ENCODE results near the gene MAP6D1.

Gene MAP6D1

GRCh38 chr3:183824761-183825455, 469 bp downstream of the MAP6D1 start:
- in situ Hi-C loops (cut with MboI; ENCODE audit: low sequenced_read_pairs): no loop called here

GRCh38 chr3:183823963-183824362, 1.4 kb downstream of the MAP6D1 start:
- in situ Hi-C loops (cut with MboI; ENCODE audit: low sequenced_read_pairs): no loop called here

DNA sequence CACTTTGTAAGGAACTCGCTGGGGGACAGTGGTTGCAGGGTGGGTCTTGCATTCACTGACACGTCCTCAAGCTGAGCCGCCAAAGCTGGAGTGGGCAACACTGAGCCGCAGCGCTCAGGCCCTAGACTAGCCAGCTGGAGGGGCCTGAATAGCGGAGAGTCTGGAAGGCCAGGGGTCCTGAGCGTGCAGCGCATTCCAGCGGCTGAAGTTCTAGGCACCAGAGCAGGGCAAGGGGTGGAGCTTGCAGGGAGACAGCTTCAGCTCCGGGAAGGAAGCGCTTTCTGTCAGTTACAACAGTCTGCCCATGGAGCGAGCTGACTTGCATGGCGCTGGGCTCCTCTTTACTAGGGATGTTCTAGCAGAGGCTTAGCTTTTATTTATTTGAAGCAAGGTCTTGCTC, 2.7 kb downstream of the MAP6D1 start:
- in situ Hi-C loops (cut with MboI; ENCODE audit: low sequenced_read_pairs): no loop called here

DNA sequence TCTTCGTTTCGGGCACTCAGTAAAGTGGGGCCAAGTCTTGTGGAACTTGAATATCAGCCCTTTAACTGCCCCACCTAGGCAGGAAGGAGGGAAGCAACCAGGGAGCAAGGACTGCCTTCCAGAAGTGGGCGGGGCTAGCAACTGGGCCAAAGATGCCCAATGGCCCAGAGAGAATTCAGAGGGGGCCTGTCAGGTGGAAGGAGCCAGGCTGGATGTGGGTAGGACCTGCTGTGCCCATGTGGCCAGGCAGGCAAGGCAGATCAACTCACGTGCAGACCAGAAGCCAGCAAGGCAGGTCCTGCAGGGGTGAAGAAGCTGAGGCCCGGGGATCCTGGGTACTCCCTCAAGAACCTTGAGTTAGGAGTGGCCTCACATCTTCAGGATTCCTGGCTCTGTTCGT, 5.5 kb downstream of the MAP6D1 start:
- in situ Hi-C loops (cut with MboI; ENCODE audit: low sequenced_read_pairs): no loop called here

DNA sequence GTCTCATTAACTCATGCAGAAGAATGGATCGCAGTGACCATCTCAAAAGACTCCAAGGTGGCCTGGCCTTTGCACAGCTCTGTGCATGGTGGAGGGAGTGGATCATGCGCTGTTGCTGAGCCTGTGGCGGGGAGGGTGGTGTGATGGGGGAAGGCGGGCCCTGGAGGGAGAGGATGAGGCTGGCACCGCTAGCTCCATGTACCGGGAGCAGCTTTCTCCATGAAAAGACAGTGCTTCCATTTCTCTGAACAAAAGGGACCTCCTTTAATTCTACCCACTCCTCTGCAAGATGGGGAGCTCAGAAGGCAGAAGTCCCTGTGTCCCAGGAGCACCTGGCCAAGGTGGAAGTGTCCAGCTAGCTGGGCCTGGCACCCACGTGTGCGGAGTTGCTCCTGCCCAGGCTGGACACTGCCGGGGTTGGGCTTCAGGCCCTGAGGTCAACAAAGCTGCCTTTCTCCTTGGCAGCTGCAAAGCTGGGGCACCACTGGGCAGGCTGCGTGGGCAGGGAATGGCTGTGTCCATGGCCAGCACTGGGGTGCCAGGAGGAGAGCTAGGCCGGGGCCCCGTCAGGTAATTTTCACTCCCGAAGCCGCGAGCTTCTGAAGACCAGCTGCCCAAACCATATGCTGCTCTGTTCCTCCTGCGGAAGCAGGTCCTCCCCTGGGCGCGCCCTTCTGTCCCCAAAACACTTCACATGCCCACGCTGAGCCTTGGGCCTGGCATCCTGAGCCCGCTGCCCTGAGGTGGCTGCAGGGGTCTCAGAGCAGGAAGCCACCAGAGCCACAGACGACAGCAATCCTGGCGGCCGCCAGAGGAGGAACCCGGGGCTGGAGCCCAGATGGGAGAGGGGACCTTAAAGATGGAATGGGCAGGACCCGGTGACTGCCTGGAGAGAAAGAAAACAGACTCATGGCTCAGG, 6.4 kb downstream of the MAP6D1 start:
- in situ Hi-C loops (cut with MboI; ENCODE audit: low sequenced_read_pairs): no loop called here

- in situ Hi-C loops (cut with MboI; ENCODE audit: low sequenced_read_pairs): no loop called here
Measured at GRCh38 chr3:183818041-183818620, 7.2 kb downstream of the MAP6D1 start.

- in situ Hi-C loops (cut with MboI; ENCODE audit: low sequenced_read_pairs): no loop called here
Measured at GRCh38 chr3:183817639-183818038, 7.7 kb downstream of the MAP6D1 start.

DNA sequence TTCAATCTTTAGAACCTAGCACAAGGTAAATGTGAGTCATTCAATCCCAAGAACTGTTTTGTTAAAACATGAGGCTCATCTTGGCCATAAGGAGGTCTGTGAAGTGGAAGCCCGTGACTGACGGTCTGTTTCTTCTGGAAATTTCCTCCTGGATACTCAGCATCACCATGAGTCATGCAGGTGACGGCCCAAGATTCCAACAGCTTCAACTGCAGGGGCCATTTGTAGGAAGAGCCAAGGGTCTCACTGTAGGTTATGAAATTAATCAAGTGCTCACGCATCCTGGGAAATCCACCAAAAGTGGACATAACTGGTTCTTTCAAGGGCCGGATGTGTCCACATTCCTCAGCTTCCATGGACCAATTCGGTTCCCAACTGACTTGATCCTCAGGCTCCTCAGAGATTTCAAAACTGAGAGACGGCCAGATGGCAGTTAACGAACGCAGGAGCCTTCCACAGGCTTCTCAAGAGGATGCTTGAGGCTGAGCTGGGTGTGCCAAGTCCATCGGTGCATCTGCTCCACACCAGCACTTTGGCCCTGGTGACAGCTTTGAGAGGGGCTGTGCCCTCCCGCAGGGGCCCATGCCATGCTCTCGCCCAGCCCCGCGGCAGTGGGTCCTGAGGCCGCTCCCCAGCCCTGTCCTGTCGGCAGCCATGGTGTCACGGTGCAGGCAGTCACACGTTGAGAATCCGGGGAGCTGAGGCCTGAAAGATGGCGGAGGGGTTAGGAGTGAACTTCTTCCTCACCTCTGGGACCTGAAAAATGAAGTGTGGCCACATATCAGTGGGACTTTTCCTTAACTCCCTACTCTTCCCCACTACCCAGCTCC, 8.5 kb downstream of the MAP6D1 start:
- in situ Hi-C loops (cut with MboI; ENCODE audit: low sequenced_read_pairs): no loop called here

DNA sequence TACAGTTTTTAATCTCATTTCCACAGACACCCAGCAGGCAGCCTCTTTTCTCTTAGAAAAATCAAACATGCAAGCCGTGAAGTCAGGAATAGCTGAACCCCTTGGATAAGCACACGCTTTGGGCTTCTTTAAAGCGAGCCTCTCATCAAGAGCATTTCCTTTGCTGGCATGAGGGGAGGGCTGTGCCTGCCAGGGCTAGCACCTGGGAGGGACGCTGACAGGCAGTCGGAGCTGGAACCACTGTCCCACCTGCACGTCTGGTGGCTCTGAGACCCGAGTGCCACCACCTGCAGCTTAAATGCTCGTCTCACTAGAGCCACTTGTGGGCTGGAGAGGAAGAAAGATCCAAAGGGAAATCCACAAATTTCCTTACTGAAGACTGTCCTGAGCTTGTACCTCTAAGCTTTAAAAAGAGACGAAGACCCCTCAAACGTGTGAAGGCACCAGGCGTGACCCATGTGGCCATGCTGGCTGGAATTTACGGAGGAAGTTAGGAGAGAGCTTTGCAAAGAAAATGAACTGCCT, 9.4 kb downstream of the MAP6D1 start:
- in situ Hi-C loops (cut with MboI; ENCODE audit: low sequenced_read_pairs): no loop called here

DNA sequence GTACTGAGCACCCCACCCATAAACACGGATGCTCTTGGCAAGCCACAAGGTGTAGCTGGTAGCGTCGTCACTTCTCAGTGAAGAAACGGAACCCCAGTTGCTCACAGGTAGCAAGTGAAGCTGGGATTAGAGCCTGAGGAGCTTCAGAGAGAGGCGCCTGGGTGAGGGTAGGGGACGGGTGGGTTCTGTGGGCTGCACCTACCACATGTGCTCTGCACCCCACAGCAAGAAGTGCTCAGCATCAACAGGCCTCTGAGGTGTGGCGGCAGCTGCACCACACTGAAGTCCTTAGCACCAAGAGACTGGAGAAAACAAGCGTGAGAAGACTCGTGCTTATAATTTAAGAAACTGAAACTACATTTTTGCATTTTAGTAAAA, 9.8 kb downstream of the MAP6D1 start:
- in situ Hi-C loops (cut with MboI; ENCODE audit: low sequenced_read_pairs): no loop called here

GRCh38 chr3:183814240-183814639, 11.1 kb downstream of the MAP6D1 start:
- in situ Hi-C loops (cut with MboI; ENCODE audit: low sequenced_read_pairs): no loop called here

DNA sequence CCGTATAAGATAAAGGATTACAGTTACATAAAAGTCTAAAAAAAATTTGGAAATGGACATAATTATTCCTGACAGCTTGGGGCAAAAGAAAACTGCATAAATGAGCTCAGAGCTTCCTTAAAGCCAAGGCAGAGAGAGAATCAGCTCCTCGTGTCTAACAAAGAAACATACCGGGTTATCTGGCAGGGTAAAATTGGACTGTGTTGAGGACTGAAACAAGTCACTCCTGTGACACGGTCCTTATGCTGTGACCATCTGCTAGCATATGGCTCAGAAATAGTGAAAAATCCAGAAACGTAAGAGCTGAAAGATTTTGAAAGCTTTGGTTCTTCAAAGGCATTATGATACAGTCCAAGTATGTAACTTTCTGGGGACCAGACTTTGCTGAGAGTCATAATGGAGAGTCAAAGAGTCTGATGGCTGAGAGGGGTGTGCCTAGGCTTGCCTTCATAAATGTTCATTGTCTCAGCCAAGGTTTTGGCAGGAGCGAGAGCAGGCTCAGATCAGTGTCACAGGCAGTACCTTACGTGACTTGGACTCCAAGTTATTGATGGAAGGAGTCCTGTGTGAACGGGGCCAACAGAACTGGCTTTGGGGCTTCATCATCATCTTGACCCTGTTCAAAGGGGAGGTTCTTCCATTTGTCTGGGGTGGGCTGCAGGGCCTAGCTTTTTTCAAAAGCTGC, 12.5 kb downstream of the MAP6D1 start:
- in situ Hi-C loops (cut with MboI; ENCODE audit: low sequenced_read_pairs): no loop called here

GRCh38 chr3:183811638-183812037, 13.7 kb downstream of the MAP6D1 start:
- in situ Hi-C loops (cut with MboI; ENCODE audit: low sequenced_read_pairs): no loop called here

DNA sequence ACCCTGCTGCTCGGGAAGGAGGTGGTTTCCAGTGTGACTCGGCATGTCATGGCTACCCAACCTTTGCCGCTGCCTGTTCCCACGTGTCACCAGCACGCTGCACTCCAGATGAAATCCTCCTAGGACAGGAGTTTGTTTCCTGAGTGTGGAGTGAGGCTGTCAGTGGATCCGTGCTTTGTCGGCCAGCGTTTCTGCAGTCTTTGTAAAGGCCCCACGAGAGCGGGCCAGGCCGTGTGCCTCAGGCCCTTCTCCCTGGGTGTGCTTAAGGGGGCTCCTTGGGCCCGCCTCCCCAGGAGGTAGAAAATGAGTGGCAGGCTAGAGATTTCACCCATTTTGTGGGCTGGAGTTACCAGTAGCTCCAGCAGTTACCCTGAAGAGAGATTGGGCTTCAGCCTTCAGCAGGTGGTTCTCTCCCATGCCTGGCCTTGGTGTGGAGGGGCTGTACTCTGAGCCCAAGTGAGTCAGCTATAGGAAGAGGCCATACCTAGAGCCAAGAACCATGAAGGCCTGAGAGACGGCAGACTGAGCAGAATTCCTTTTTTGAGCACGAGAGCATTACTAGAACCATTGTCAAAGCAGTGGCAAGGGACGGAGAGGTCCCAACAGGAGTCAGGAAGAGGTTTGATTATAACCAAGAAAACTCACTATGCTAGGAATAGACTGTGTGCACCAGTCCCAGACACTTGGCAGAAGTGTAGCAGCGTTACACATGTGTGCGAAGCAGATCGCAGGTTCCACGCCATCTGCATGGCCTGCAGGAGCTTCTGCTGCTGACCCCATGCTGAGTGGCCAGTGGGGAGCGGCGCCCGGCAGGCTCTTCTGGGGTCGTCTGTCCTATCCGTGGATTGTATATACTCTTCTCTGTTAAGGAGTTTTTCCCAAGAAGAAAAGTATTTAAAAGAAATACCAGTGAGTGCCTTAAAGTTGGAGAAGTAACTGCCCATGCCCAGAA, 14.5 kb downstream of the MAP6D1 start:
- in situ Hi-C loops (cut with MboI; ENCODE audit: low sequenced_read_pairs): no loop called here

DNA sequence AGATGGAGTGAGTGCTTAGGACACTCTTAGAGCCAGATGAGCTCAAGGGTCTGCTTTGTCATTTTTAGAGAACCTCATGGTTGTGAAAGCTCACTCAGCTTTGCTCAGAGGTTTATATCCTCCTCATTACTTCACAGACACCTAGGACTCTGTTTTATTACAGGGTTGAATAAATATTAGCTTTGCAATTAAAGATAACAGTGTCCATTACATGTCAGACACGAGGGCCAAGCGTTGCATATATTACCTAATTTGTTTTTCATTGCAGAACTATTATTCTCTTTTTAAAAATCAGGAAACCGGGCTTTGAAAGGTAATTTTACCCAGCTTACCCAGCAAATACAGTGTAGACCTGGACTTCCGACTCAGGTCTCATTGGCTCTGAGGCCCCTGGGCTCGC, 16.1 kb downstream of the MAP6D1 start:
- in situ Hi-C loops (cut with MboI; ENCODE audit: low sequenced_read_pairs): no loop called here

DNA sequence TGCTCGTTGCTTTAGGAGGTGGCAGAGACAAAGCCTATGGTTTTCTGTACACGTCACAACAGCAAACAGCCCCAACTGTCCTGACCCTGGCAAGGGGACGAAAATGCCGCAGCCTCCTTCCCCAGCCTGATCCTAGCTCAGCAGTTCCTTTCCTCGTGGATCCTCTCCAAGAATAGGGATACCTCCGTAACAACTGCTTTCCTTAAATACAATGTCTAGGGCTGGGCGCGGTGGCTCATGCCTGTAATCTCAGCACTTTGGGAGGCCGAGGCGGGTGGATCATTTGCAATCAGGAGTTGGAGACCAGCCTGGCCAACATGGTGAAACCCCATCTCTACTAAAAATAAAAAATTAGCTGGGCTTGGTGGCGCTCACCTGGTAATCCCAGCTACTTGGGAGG, 17.0 kb downstream of the MAP6D1 start:
- in situ Hi-C loops (cut with MboI; ENCODE audit: low sequenced_read_pairs): no loop called here

- in situ Hi-C loops (cut with MboI; ENCODE audit: low sequenced_read_pairs): no loop called here
Measured at GRCh38 chr3:183807881-183808280, 17.5 kb downstream of the MAP6D1 start.

DNA sequence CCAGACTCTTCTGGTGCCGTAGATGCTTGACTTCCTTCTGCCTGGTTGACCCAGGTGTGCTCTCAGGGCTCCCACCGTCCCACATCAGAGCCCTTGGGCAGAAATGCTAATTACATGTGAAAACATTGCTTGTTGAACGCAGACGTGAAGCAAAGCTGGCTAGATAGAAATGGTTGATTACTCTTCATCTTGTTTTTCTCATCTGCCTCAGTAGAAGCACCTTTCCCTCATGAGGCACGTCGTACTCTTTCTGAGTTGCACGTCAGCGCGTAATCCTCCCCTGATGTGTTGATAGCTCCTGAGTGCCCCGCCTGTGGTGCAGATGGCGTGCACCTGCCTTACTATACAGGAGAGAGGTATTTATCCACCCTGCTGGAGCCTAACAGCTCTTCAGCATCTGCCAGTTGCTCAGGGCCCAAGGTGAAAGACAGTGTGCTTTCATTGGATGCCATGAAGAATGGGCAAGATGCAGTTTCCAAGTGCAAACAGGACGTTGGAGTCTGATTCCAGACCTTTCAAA, 18.1 kb downstream of the MAP6D1 start:
- in situ Hi-C loops (cut with MboI; ENCODE audit: low sequenced_read_pairs): no loop called here

DNA sequence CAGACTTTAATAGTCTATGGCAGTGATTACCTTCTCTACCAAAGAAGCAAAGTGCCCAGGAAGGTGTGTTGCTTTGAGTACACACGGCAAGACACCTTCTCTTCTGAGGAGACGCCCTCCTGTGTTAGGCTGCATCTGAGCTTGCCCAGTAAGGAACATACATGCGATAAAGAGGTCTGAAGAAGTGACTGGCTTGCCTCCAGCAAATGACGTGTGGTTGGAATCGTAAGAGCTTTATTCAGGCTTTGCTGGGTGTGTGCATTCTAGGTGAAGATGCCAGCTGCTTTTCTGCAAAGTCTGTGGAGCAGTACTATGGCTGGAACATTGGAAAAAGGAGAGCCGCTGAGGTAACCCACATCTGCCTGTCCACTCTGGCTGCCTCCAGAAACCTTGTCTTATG, 22.4 kb downstream of the MAP6D1 start:
- in situ Hi-C loops (cut with MboI; ENCODE audit: low sequenced_read_pairs): no loop called here

Measured in hTERT RPE-1 (cell line).